WTC11 (cell line): ENCODE data around the gene GREB1.

Source experiments
- CTCF ChIP-seq: fragments of 200-600 bp; IDR thresholded peaks from 2 replicates; pipeline ENCODE4 v1.8.0; 2022; ENCODE audit warnings: antibody characterized with exemption
- E2F5 ChIP-seq: sonication (generic); formaldehyde crosslinking; IDR thresholded peaks from 2 replicates; pipeline ENCODE4 v1.8.1; 2022; ENCODE audit warnings: mild to moderate bottlenecking, moderate library complexity, missing genetic modification reagents
- MAX ChIP-seq: sonication (generic); formaldehyde crosslinking; IDR thresholded peaks from 2 replicates; pipeline ENCODE4 v1.8.0; 2022; ENCODE audit warnings: mild to moderate bottlenecking, missing genetic modification reagents
- RORB ChIP-seq: fragments of 250-450 bp; sonication (Bioruptor Pico); IDR thresholded peaks from 2 replicates; pipeline ENCODE4 v1.9.0; 2021; ENCODE audit warnings: mild to moderate bottlenecking
- SP1 ChIP-seq: sonication (generic); formaldehyde crosslinking; conservative IDR thresholded peaks from 2 replicates; pipeline ENCODE4 v1.8.1; 2022; ENCODE audit warnings: missing genetic modification reagents
- TEAD4 ChIP-seq: sonication (generic); formaldehyde crosslinking; IDR thresholded peaks from 2 replicates; pipeline ENCODE4 v1.8.0; 2022; ENCODE audit warnings: mild to moderate bottlenecking, missing genetic modification reagents
- TP53 ChIP-seq: sonication (generic); formaldehyde crosslinking; IDR thresholded peaks from 2 replicates; pipeline ENCODE4 v1.8.1; 2023; ENCODE audit warnings: mild to moderate bottlenecking, missing genetic modification reagents
- ZNF281 ChIP-seq: sonication (generic); formaldehyde crosslinking; IDR thresholded peaks from 2 replicates; pipeline ENCODE4 v1.8.0; 2023; ENCODE audit warnings: mild to moderate bottlenecking, missing genetic modification reagents

GRCh38 chr2:11562476-11562875 is 28.6 kb downstream of the GREB1 start:
- no peak for TF ChIP-seq E2F5 (CRISPR knock-in tag)
- no peak for TF ChIP-seq CTCF
- no peak for TF ChIP-seq TP53 (CRISPR knock-in tag)
- no peak for TF ChIP-seq ZNF281 (CRISPR knock-in tag)
- TF ChIP-seq SP1 (CRISPR knock-in tag) = no peak
- TF ChIP-seq TEAD4 (CRISPR knock-in tag) = no peak
- TF ChIP-seq RORB (CRISPR knock-in tag) = no peak
- no peak for TF ChIP-seq MAX (CRISPR knock-in tag)
